B cell (primary cell): Measurements from ENCODE around the gene MDGA2. TPM values are rescaled to one million over a fixed set of nuclear protein-coding genes. Genes with fewer than 3 reads are reported as not detected.

ENCODE experiments used
- ATAC-seq: fragments of 200-7000 bp; cut with Tn5 transposase; one replicate; pipeline ENCODE4 v1.10.0; 2021; ENCODE audit warnings: low read depth, mild to moderate bottlenecking, moderate number of reproducible peaks, moderate library complexity
- CTCF ChIA-PET: fragments of 350-600 bp; sonication (Branson Sonifier 250); formaldehyde crosslinking; loops from one replicate; lab custom pipeline; 2021; ENCODE audit warnings: antibody characterized with exemption, inconsistent platforms; lab: Charles Lee
- POLR2A ChIA-PET: fragments of 350-600 bp; sonication (Branson Sonifier 250); formaldehyde crosslinking; loops from one replicate; lab custom pipeline; 2021; ENCODE audit warnings: antibody characterized with exemption; lab: Charles Lee
- DNase-seq: peaks from one replicate; pipeline ENCODE4 v3.0.0; 2013
- H2AFZ ChIP-seq: 2 replicates; pipeline ENCODE4 v1.6.1; 2012; ENCODE audit warnings: mild to moderate bottlenecking, low read depth, low read length; ENCODE audit not compliant: insufficient read depth, poor library complexity, severe bottlenecking
- H3K27ac ChIP-seq, 2 donors: 1 replicate in 1 of 2; 2 replicates in 1 of 2; pipeline ENCODE4 v1.5.1; 2012 to 2013; ENCODE audit warnings: low read length in 2 of 2, mild to moderate bottlenecking in 2 of 2, moderate library complexity in 1 of 2
- H3K27me3 ChIP-seq, 4 experiments: fragments of 200-600 bp in 1 of 4; sonication (generic) in 1 of 4; replicated peaks in 1 of 4; 1 replicate in 2 of 4; 2 replicates in 2 of 4; pipeline versions ENCODE4 v1.6.1 to v1.7.0; 2013 to 2016; ENCODE audit warnings: low read length in 3 of 4, mild to moderate bottlenecking in 2 of 4, mixed read lengths in 1 of 4, moderate library complexity in 1 of 4; ENCODE audit not compliant: insufficient read depth in 4 of 4, control insufficient read depth in 3 of 4; ENCODE audit errors: control extremely low read depth in 1 of 4
- H3K36me3 ChIP-seq, 2 experiments: replicated peaks in 1 of 2; 1 replicate in 1 of 2; 2 replicates in 1 of 2; pipeline versions ENCODE4 v1.6.1 to v1.7.1; 2013; ENCODE audit warnings: low read length in 1 of 2; ENCODE audit not compliant: insufficient read depth in 2 of 2, control insufficient read depth in 1 of 2; ENCODE audit errors: control extremely low read depth in 1 of 2, extremely low read depth in 1 of 2
- H3K4me1 ChIP-seq, 2 donors: fragments of 200-600 bp in 1 of 2; sonication (generic) in 1 of 2; 1 replicate in 1 of 2; 2 replicates in 1 of 2; pipeline versions ENCODE4 v1.5.1 to v1.6.1; 2013 to 2017; ENCODE audit warnings: low read length in 2 of 2; ENCODE audit not compliant: control insufficient read depth in 2 of 2, insufficient read depth in 2 of 2
- H3K4me2 ChIP-seq: replicated peaks from 2 replicates; pipeline ENCODE3; 2012; ENCODE audit warnings: mild to moderate bottlenecking, low read depth, low read length; ENCODE audit not compliant: poor library complexity, severe bottlenecking
- H3K4me3 ChIP-seq, 5 experiments: fragments of 200-600 bp in 1 of 5; sonication (generic) in 1 of 5; 1 replicate in 3 of 5; 2 replicates in 2 of 5; pipeline versions ENCODE4 v1.5.1 to v1.7.0; 2011 to 2016; ENCODE audit warnings: low read length in 4 of 5, mild to moderate bottlenecking in 4 of 5, low read depth in 2 of 5, control low read depth in 1 of 5, moderate library complexity in 1 of 5; ENCODE audit not compliant: insufficient read depth in 1 of 5; ENCODE audit errors: control extremely low read depth in 1 of 5, extremely low read depth in 1 of 5
- H3K79me2 ChIP-seq: fragments of 200-600 bp; sonication (generic); one replicate; pipeline ENCODE4 v1.6.0; 2016; ENCODE audit warnings: low read length; ENCODE audit not compliant: control insufficient read depth, insufficient read depth
- H3K9ac ChIP-seq: fragments of 200-600 bp; sonication (generic); 2 replicates; pipeline ENCODE4 v1.6.1; 2017; ENCODE audit warnings: mild to moderate bottlenecking, low read length, moderate library complexity
- H3K9me3 ChIP-seq, 3 donors: one replicate each; pipeline versions ENCODE4 v1.6.1 to v1.7.1; 2013; ENCODE audit warnings: low read length in 2 of 3; ENCODE audit not compliant: control insufficient read depth in 2 of 3, insufficient read depth in 1 of 3; ENCODE audit errors: control extremely low read depth in 1 of 3
- H4K20me1 ChIP-seq: 2 replicates; pipeline ENCODE4 v1.6.0; 2012; ENCODE audit warnings: mild to moderate bottlenecking, low read length; ENCODE audit not compliant: insufficient read depth, control insufficient read depth, poor library complexity, severe bottlenecking
- H3K27ac Mint-ChIP-seq: one replicate; pipeline ENCODE4 v1.8.0; 2021; ENCODE audit warnings: mixed read lengths
- H3K27me3 Mint-ChIP-seq: one replicate; pipeline ENCODE4 v1.8.0; 2021; ENCODE audit warnings: mixed read lengths
- H3K4me1 Mint-ChIP-seq: one replicate; pipeline ENCODE4 v1.8.0; 2021; ENCODE audit warnings: mixed read lengths
- H3K4me3 Mint-ChIP-seq: one replicate; pipeline ENCODE4 v1.8.0; 2021; ENCODE audit warnings: mixed read lengths
- H3K9me3 Mint-ChIP-seq: one replicate; pipeline ENCODE4 v1.8.0; 2022; ENCODE audit warnings: mixed read lengths; ENCODE audit not compliant: insufficient read depth
- CTCF ChIP-seq: fragments of 200-600 bp; IDR thresholded peaks from one replicate; pipeline ENCODE4 v1.8.0; 2022; ENCODE audit warnings: antibody characterized with exemption, mild to moderate bottlenecking
- EZH2 ChIP-seq: IDR thresholded peaks from 2 replicates; pipeline ENCODE4 v1.6.1; 2012; ENCODE audit warnings: borderline replicate concordance, low read depth, mild to moderate bottlenecking, moderate library complexity, low read length; ENCODE audit not compliant: insufficient read depth, poor library complexity, severe bottlenecking
- WGBS: methylation state at CpG from one replicate; pipeline ENCODE4 v1.1.5; 2013; ENCODE audit warnings: missing lambda C conversion rate; ENCODE audit not compliant: insufficient coverage; 5-methylcytosine and 5-hydroxymethylcytosine counted together
- intact Hi-C: fragments of 100-400 bp; cut with micrococcal nuclease; formaldehyde crosslinking; loops from one replicate; pipeline ENCODE4 v1.10.0; 2022
- polyA plus RNA-seq: library from polyadenylated mRNA; depleted of rRNA; stranded (reverse); fragments of >200 nt; gene quantifications from 2 replicates; pipeline ENCODE4 v1.2.3, GENCODE V29; 2012
- total RNA-seq, 2 donors: library from RNA; stranded (reverse); fragments of 120-200 nt in 1 of 2; gene quantifications; 1 replicate in 1 of 2; 2 replicates in 1 of 2; pipeline versions ENCODE4 v1.2.3 to v1.2.4, GENCODE V29; 2013 to 2022

MDGA2 gene
- total and polyA plus RNA-seq, 2 donors (not counting 1 experiment from before 2014, with no cell fraction given) = not detected

GRCh38 chr14:47020500-47020899 is 654.9 kb downstream of the MDGA2 start:
- Histone ChIP-seq H3K4me3 (no peak overlapping the region), H3K27me3 (no peaks in the 10 kb centered on the region), H3K4me1 (no peaks in the 10 kb centered on the region), H3K27ac (no peak overlapping the region), H2AFZ (no peak overlapping the region), H4K20me1 (no peaks in the 10 kb centered on the region), H3K4me2 (no peak overlapping the region), H3K9me3 (no peaks in the 10 kb centered on the region), H3K36me3 (no peaks in the 10 kb centered on the region), H3K9ac (no peak overlapping the region), H3K79me2 (no peaks in the 10 kb centered on the region)
- CTCF ChIA-PET = no interaction called here
- ATAC-seq = no peak
- H3K27me3 Mint-ChIP-seq = no peaks in the 10 kb centered on the region
- no peaks in the 10 kb centered on the region for H3K4me1 Mint-ChIP-seq
- DNase-seq = no peak
- intact Hi-C loops = no loop called here
- no peak overlapping the region for H3K27ac Mint-ChIP-seq
- no CpG with 5 or more reads among the region's 2 CpGs for WGBS
- no peaks in the 10 kb centered on the region for H3K9me3 Mint-ChIP-seq
- no peak for TF ChIP-seq EZH2
- TF ChIP-seq CTCF = no peak
- H3K4me3 Mint-ChIP-seq = no peak overlapping the region
- POLR2A ChIA-PET = no interaction called here

GRCh38 chr14:47012533-47013280 is 662.7 kb downstream of the MDGA2 start:
- ChIA-PET CTCF (no interaction called here), POLR2A (no interaction called here)
- TF ChIP-seq EZH2 (no peak), CTCF (no peak)
- Histone ChIP-seq H2AFZ (no peak overlapping the region), H4K20me1 (no peaks in the 10 kb centered on the region), H3K36me3 (no peaks in the 10 kb centered on the region), H3K27ac (no peak overlapping the region), H3K4me1 (no peaks in the 10 kb centered on the region), H3K27me3 (no peaks in the 10 kb centered on the region), H3K79me2 (no peaks in the 10 kb centered on the region), H3K9ac (no peak overlapping the region), H3K4me2 (no peak overlapping the region), H3K4me3 (no peak overlapping the region), H3K9me3 (no peaks in the 10 kb centered on the region)
- no peaks in the 10 kb centered on the region for H3K4me1 Mint-ChIP-seq
- DNase-seq (no peak), ATAC-seq (no peak)
- 100% methylated on average over 1 of the region's 6 CpGs for WGBS
- no peak overlapping the region for H3K4me3 Mint-ChIP-seq
- no peak overlapping the region for H3K27ac Mint-ChIP-seq
- no peaks in the 10 kb centered on the region for H3K9me3 Mint-ChIP-seq
- intact Hi-C loops = no loop called here
- H3K27me3 Mint-ChIP-seq = no peaks in the 10 kb centered on the region
